ENCODE data around the gene PCDHA11.

- TF ChIP-seq CTCF (IDR thresholded peaks at IDR 0.05; ENCODE audit: insufficient read depth, low read depth, low read length) (no peak), EZH2 (IDR thresholded peaks at IDR 0.05; ENCODE audit: insufficient read depth, low read length) (no peak)
Measured at GRCh38 chr5:140875085-140876065, 6.6 kb downstream of the PCDHA11 start, which contains the start of gene PCDHA12.
